ENCODE results near the gene RHOBTB1. TPM values are rescaled to one million over a fixed set of nuclear protein-coding genes. Genes with fewer than 3 reads are reported as not detected.
A peak's percentile ranks its signal among the peaks of the same experiment; 100 is the strongest.

The RHOBTB1 gene
- total and polyA plus RNA-seq, 9 of the 15 experiments (the other 6 are each of a cell fraction or from before 2014, with no cell fraction given): 1.7 to 11.7 (median 9.3) TPM

- TF ChIP-seq JUN (IDR thresholded peaks at IDR 0.05; ENCODE audit: borderline replicate concordance, low read depth, low read length) (0 out of 2 replicates have a peak, but pooled peaks have one; percentile 33), JUN (CRISPR knock-in tag; IDR thresholded peaks at IDR 0.05; ENCODE audit: borderline replicate concordance) (no peak), SIN3B (IDR thresholded peaks at IDR 0.05; ENCODE audit: low read depth) (no peak), MYBL2 (IDR thresholded peaks at IDR 0.05; ENCODE audit: low read depth) (no peak), MYBL2 (CRISPR knock-in tag; IDR thresholded peaks at IDR 0.05; ENCODE audit: borderline replicate concordance) (no peak), GATAD2B (IDR thresholded peaks at IDR 0.05; ENCODE audit: borderline replicate concordance) (0 out of 2 replicates have a peak, but pooled peaks have one; percentile 14), ARID3B (CRISPR knock-in tag; IDR thresholded peaks at IDR 0.05; ENCODE audit: borderline replicate concordance) (no peak), ZNF133 (CRISPR knock-in tag; IDR thresholded peaks at IDR 0.05) (no peak), ZC3H8 (IDR thresholded peaks at IDR 0.05) (no peak), ERF (CRISPR knock-in tag; IDR thresholded peaks at IDR 0.05) (no peak), ZNF3 (CRISPR knock-in tag; IDR thresholded peaks at IDR 0.05) (no peak), SRF (CRISPR knock-in tag; IDR thresholded peaks at IDR 0.05) (no peak), LCOR (CRISPR knock-in tag; IDR thresholded peaks at IDR 0.05) (0 out of 2 replicates have a peak, but pooled peaks have one; percentile 49), XRCC5 (IDR thresholded peaks at IDR 0.05; ENCODE audit: low read depth, low read length) (no peak), OTX1 (CRISPR knock-in tag; IDR thresholded peaks at IDR 0.05) (no peak), FOXJ3 (CRISPR knock-in tag; IDR thresholded peaks at IDR 0.05) (no peak), CTBP1 (IDR thresholded peaks at IDR 0.05; ENCODE audit: borderline replicate concordance) (peak; percentile 83), PCBP1 (IDR thresholded peaks at IDR 0.05; ENCODE audit: low read depth, low read length, poor library complexity, severe bottlenecking) (no peak), KLF10 (CRISPR knock-in tag; IDR thresholded peaks at IDR 0.05) (no peak), HEY1 (CRISPR knock-in tag; IDR thresholded peaks at IDR 0.05; ENCODE audit: borderline replicate concordance) (0 out of 2 replicates have a peak, but pooled peaks have one; percentile 25), RCOR1 (IDR thresholded peaks at IDR 0.05; ENCODE audit: borderline replicate concordance in 1 of 2, low read depth in 2 of 2, low read length in 2 of 2) (no peak), ZBTB43 (CRISPR knock-in tag; IDR thresholded peaks at IDR 0.05) (no peak), FOXJ2 (tag; IDR thresholded peaks at IDR 0.05) (peak; percentile 42; the same call in 1 of the 2 replicates), ZNF583 (CRISPR knock-in tag; IDR thresholded peaks at IDR 0.05) (no peak), ELK1 (CRISPR knock-in tag; IDR thresholded peaks at IDR 0.05) (no peak), CREB1 (IDR thresholded peaks at IDR 0.05) (0 out of 2 replicates have a peak, but pooled peaks have one; percentile 24), CREB1 (CRISPR knock-in tag; IDR thresholded peaks at IDR 0.05) (no peak), CBFA2T3 (IDR thresholded peaks at IDR 0.05) (peak; percentile 85)
These were observed 116.0 kb downstream of the RHOBTB1 start (continued) for GRCh38 chr10:60827791-60828488.

Data from K562 (cell line).